Mesodermal cell (in vitro differentiated cells): ENCODE data around the gene PDLIM4.

ENCODE experiments used
- H3K27ac ChIP-seq: 2 replicates; pipeline ENCODE4 v1.7.0; 2013; ENCODE audit warnings: mild to moderate bottlenecking, low read depth, low read length, moderate library complexity; ENCODE audit not compliant: severe bottlenecking
- H3K36me3 ChIP-seq: 2 replicates; pipeline ENCODE4 v1.7.1; 2013; ENCODE audit warnings: mild to moderate bottlenecking, low read length, moderate library complexity; ENCODE audit not compliant: control insufficient read depth, insufficient read depth
- H3K4me1 ChIP-seq: one replicate; pipeline ENCODE4 v1.7.1; 2013; ENCODE audit warnings: mild to moderate bottlenecking, low read length; ENCODE audit not compliant: insufficient read depth, control insufficient read depth, poor library complexity, severe bottlenecking
- H3K4me3 ChIP-seq: 2 replicates; pipeline ENCODE4 v1.7.0; 2013; ENCODE audit warnings: low read length, control low read depth, mild to moderate bottlenecking; ENCODE audit not compliant: insufficient read depth, poor library complexity, severe bottlenecking; ENCODE audit errors: extremely low read depth
- H3K9me3 ChIP-seq: 2 replicates; pipeline ENCODE4 v1.7.1; 2013; ENCODE audit warnings: mild to moderate bottlenecking, low read length, moderate library complexity; ENCODE audit not compliant: control insufficient read depth
- WGBS, 2 experiments: methylation state at CpG; one replicate each; pipeline ENCODE4 v1.1.5; 2013; ENCODE audit warnings: missing lambda C conversion rate in 2 of 2; ENCODE audit not compliant: insufficient coverage in 2 of 2; 5-methylcytosine and 5-hydroxymethylcytosine counted together

Gene PDLIM4

GRCh38 chr5:132261881-132262845 is 4.7 kb downstream of the PDLIM4 start:
- peaks cover 21% of the 10 kb centered on the region for H3K36me3 ChIP-seq
- H3K4me1 ChIP-seq: peaks cover 64% of the 10 kb centered on the region
- no peaks in the 10 kb centered on the region for H3K9me3 ChIP-seq
- H3K4me3 ChIP-seq: no peak overlapping the region
- 89 to 93% methylated on average over 7 of the region's 7 CpGs for WGBS, 2 experiments
- no peak overlapping the region for H3K27ac ChIP-seq

- H3K27ac ChIP-seq: no peak overlapping the region
- no CpG with 5 or more reads among the region's 2 CpGs for whole genome bisulfite sequencing, 2 experiments
These were observed 5.5 kb downstream of the PDLIM4 start for GRCh38 chr5:132262882-132263547.

DNA sequence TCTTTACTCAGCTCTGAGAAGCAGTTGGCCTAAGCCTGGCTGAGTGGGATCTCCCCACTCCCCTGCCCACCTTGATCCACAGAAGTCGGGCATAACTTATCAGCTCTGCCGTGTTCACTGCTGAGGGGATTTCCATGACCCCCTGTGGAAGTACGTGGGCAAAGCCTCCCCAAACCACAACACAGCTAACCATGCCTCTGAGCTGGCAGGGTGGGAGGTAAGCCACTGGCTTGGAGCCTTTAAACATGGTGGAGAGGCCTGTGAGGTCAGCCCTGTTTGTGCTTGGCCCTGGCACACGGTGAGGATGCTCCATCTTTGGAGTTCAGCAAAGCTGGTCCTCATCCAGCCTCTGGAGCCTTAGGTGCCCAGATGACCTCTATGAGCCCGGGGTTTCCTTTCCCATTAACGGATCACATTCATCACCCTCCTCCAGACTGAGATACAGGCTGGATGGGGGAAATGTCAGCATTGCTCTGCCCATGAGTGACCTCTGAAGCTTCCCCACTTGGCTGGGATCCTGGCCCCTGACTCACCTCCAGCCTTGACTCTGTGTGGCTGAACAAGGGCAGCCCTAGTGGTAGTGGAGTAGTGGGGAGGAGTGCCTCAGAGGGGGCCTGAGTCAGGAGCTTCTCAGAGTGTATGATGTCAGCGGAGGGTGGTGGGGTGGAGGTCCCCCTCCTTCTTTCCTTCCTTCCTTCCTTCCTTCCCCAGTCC is 6.2 kb downstream of the PDLIM4 start:
- Histone ChIP-seq H3K9me3 (no peaks in the 10 kb centered on the region), H3K4me1 (peaks cover 57% of the 10 kb centered on the region), H3K4me3 (no peak overlapping the region), H3K36me3 (peaks cover 34% of the 10 kb centered on the region), H3K27ac (peak overlapping the region; percentile 95)
- WGBS, 2 experiments: 81 to 86% methylated on average over 3 to 4 of the region's 7 CpGs

More at GRCh38 chr5:132262882-132263547, 5.5 kb downstream of the PDLIM4 start:
- H3K4me3 ChIP-seq: no peak overlapping the region
- peaks cover 64% of the 10 kb centered on the region for H3K4me1 ChIP-seq
- H3K36me3 ChIP-seq: peaks cover 29% of the 10 kb centered on the region
- no peaks in the 10 kb centered on the region for H3K9me3 ChIP-seq

DNA sequence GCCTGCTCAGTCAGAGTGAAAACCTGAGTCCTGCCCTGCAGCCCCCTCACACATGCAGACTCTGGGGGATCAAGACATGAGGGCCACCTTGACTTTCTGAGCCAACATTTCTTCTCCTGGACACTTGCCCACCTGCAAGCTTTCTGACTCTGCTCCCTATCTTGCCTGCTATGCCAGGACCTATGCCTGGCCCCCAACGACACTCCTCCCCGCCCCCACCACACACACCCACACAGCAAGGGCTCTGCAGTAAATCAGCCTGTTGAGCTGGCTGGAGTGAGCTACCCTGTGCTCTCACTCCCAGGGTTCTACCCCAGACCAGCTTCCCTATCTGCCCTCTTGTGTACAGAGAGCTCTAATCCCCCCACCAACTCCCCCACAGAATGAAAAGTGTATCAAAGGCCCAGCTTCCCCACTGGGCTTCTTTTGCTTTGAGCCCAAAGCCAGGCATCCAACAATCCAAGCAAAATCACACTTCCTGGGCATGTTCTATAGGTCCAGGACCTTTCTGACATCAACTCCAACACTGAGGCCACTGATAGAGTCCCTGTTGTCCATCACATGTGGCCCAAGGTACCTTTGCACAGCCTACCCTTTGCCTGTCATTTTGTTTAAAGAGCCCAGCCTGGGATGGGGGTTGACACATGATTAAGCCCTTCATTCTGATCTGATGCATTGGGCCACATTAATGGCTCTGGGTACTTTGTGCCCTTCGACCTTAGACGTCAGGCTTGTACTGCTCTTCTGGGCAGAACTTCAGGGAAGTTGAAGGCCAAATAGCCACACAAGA is 7.2 kb downstream of the PDLIM4 start:
- Histone ChIP-seq H3K36me3 (peaks cover 36% of the 10 kb centered on the region), H3K4me3 (no peak overlapping the region), H3K27ac (peak overlapping the region; percentile 95), H3K9me3 (no peaks in the 10 kb centered on the region), H3K4me1 (peaks cover 47% of the 10 kb centered on the region)
- 85 to 91% methylated on average over 2 to 3 of the region's 4 CpGs for WGBS, 2 experiments

DNA sequence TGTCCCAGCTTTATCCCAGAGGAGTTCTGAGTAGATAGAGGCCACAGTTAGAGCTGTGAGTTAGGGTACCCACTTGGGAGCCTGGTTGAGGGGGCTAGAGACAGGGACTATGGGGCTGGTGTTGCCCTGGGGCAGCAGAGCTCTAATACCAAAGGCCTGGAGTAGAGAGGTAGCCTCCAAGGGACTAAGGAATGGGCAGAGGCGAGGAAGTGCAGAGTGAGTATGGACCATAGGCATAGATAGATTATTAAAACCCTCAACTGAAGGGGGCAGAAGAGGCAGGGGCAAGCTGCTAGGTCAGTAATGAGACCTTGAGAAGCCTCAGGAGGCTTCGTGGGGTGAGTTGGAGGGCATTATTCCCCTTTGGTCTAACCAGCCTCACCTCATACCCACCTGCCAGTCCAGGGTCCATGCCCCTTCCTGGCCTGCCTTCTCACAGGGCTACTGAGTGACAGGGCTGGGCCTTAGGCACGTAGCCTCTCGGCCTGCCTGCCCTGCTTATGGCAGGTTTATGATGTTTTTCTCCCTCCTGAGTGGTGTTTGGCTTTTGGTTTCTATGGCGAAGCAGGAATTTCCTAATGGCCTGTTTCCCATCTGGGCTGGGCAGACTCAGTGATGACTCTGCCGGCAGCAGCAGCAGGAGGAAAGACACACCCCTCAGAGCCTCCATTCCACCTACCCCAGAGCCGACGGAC is 8.0 kb downstream of the PDLIM4 start:
- H3K27ac ChIP-seq: peak overlapping the region; percentile 95
- H3K9me3 ChIP-seq: no peaks in the 10 kb centered on the region
- no peak overlapping the region for H3K4me3 ChIP-seq
- peaks cover 36% of the 10 kb centered on the region for H3K36me3 ChIP-seq
- peaks cover 40% of the 10 kb centered on the region for H3K4me1 ChIP-seq
- 54 to 60% methylated on average over 3 to 5 of the region's 8 CpGs for WGBS, 2 experiments

DNA sequence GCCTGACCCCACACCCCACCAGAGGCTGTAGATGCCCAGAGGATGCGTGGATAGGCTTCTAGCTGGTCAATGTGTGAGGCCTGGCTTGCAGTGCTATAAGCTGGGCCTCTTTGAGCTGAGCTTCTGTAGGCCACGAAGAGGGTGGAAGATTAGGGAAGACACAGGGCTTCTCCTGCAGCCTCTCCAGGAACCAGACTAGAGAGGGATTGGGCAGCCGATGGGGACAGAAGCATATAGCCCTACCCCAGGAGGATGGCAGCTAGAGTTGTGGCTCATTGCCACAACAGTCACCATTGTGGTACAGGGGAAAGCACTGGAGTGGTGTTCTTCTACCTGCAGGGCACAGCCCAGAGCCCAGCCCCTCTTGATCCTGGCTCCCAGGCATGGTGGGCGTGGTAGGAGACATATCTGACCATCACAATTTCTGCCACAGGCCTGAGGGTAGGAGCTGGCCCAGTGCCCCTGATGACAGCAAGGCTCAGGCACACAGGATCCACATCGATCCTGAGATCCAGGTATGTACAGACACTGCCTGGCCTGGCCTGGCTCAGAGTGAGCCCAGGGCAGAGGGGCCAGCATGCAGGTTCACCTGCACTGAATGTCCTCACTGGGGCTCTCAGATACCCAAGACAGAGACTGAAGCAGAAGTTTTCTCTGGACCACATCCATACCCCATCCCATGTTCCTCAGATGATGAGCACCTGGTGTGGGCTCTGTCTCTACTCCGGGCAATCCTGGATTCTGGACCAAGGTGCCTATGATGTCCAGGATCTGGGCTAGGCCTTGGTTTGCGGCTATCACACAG is 8.7 kb downstream of the PDLIM4 start:
- Histone ChIP-seq H3K36me3 (peaks cover 37% of the 10 kb centered on the region), H3K27ac (peak overlapping the region; percentile 95), H3K9me3 (no peaks in the 10 kb centered on the region), H3K4me1 (peaks cover 34% of the 10 kb centered on the region), H3K4me3 (no peak overlapping the region)
- WGBS, 2 experiments: 87 to 97% methylated on average over 6 to 7 of the region's 7 CpGs

DNA sequence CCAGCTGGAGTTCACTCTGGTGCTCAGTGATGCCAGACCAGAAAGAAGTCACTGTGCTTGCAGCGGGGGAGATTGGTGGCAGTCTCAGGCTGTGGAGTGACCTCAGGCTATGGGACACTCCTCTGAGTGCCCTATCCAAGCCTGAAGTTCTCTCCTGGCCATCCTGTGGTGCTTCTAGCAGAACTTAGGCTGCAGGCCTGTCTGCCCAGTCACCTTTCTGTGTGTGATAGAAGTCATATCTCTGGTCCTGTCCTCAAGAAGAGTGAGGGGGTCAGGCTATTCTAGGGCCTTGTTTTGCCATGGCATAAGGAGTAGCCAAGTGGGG is 9.3 kb downstream of the PDLIM4 start:
- Histone ChIP-seq H3K27ac (no peak overlapping the region), H3K4me1 (peaks cover 34% of the 10 kb centered on the region), H3K36me3 (peaks cover 40% of the 10 kb centered on the region), H3K9me3 (no peaks in the 10 kb centered on the region), H3K4me3 (no peak overlapping the region)
- 100% methylated on average over 1 of the region's 1 CpG for WGBS, 2 experiments

DNA sequence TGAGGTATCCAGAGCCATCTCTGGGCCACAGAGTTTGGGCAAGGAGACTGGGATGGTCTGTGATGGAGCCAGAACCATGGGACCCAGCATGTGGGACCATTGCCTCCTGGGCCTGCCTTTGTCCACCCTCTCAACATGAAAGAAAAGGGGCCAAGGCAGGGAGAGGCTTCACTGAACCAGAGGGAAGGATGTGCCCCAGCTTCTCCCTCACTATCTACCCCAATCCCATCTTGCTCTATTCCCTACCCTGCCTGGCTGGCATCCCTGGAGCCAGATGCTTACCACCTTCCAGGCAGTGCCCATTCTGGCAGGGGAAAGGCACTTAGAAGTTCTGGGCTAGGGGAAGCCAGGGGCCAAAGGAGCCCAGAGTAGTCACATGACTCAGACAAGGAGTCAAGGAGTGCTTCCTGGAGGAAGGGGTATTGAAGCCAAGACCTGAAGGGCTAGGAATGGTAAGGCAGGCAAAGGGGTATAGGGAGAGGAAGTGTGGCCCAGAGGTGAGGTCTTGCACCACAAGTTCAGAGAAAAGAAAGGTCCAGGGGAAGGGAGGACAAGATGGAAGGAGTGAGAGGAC is 9.8 kb downstream of the PDLIM4 start:
- H3K4me3 ChIP-seq: no peak overlapping the region
- no peaks in the 10 kb centered on the region for H3K9me3 ChIP-seq
- no peak overlapping the region for H3K27ac ChIP-seq
- H3K4me1 ChIP-seq: peaks cover 34% of the 10 kb centered on the region
- peaks cover 39% of the 10 kb centered on the region for H3K36me3 ChIP-seq
